GM18511 (cell line): ENCODE results near the gene ANKRD33B.

Source experiments
- ATAC-seq: cut with Tn5 transposase; IDR thresholded peaks from one replicate; pipeline ENCODE4 v1.9.1; 2021; ENCODE audit warnings: mild to moderate bottlenecking, moderate library complexity; ENCODE audit not compliant: unreplicated experiment

ANKRD33B gene

GRCh38 chr5:10671041-10672008 is 107.5 kb downstream of the ANKRD33B start:
- no peak for ATAC-seq

GRCh38 chr5:10672146-10673016 is 108.5 kb downstream of the ANKRD33B start:
- ATAC-seq = no peak

- no peak for ATAC-seq
Observed at GRCh38 chr5:10673017-10673389, 109.1 kb downstream of the ANKRD33B start.

- ATAC-seq = no peak
Observed at GRCh38 chr5:10673407-10673806, 109.5 kb downstream of the ANKRD33B start.

GRCh38 chr5:10674096-10674495 is 110.2 kb downstream of the ANKRD33B start:
- ATAC-seq = no peak

- no peak for ATAC-seq
Observed at GRCh38 chr5:10674582-10674981, 110.7 kb downstream of the ANKRD33B start.

GRCh38 chr5:10675177-10675700 is 111.4 kb downstream of the ANKRD33B start:
- no peak for ATAC-seq

- no peak for ATAC-seq
Observed at GRCh38 chr5:10676224-10676623, 112.4 kb downstream of the ANKRD33B start.

GRCh38 chr5:10676946-10677345 is 113.1 kb downstream of the ANKRD33B start:
- no peak for ATAC-seq

- ATAC-seq = no peak
Observed at GRCh38 chr5:10677533-10677932, 113.7 kb downstream of the ANKRD33B start.

- no peak for ATAC-seq
Observed at GRCh38 chr5:10678244-10678643, 114.4 kb downstream of the ANKRD33B start.

- no peak for ATAC-seq
Observed at GRCh38 chr5:10679336-10679988, 115.6 kb downstream of the ANKRD33B start.

- no peak for ATAC-seq
Observed at GRCh38 chr5:10680876-10681481, 117.1 kb downstream of the ANKRD33B start.

GRCh38 chr5:10681731-10682679 is 118.1 kb downstream of the ANKRD33B start:
- no peak for ATAC-seq

- ATAC-seq = no peak
Observed at GRCh38 chr5:10682801-10683525, 119.1 kb downstream of the ANKRD33B start.

GRCh38 chr5:10684303-10685086 is 120.6 kb downstream of the ANKRD33B start:
- ATAC-seq = peak; percentile 52

GRCh38 chr5:10685115-10685521 is 121.2 kb downstream of the ANKRD33B start:
- peak; percentile 87 for ATAC-seq

- no peak for ATAC-seq
Observed at GRCh38 chr5:10686890-10687289, 123.0 kb downstream of the ANKRD33B start.
